ENCODE results near the gene FGD4. TPM values are rescaled to one million over a fixed set of nuclear protein-coding genes. Genes with fewer than 3 reads are reported as not detected.

The FGD4 gene
- total RNA-seq = 7.2 and 7.7 TPM in 2 replicates

GRCh38 chr12:32399370-32400113 is at the start of gene FGD4:
Gene FGD4 (plus strand): TSS chr12:32399558.

GRCh38 chr12:32679091-32679919 is 279.9 kb downstream of the FGD4 start, which contains the start of gene DNM1L:
Gene DNM1L (plus strand): TSS chr12:32679301. CDS start chr12:32679364, 63 bp downstream.

